K562 (cell line): ENCODE data around the gene POP5. TPM values are rescaled to one million over a fixed set of nuclear protein-coding genes. Genes with fewer than 3 reads are reported as not detected.

Experiments used
- ATAC-seq: fragments of 200-7000 bp; cut with Tn5 transposase; 3 replicates; pipeline ENCODE4 v1.9.1; 2020; ENCODE audit warnings: moderate library complexity
- BruUV-seq: library from RNA; stranded (reverse); fragments of 400-500 nt; replicated peaks from 2 replicates; lab custom pipeline; 2021; lab: Mats Ljungman, UMichigan
- CTCF ChIA-PET: fragments of 300-600 bp; formaldehyde crosslinking; extraction: SDS; loops from one replicate; lab custom pipeline; 2021; ENCODE audit warnings: low intra/inter-chr PET ratio; lab: Yijun Ruan, JAX
- POLR2A ChIA-PET: fragments of 300-600, 350-650 bp; sonication (Branson Sonifier 250); formaldehyde crosslinking; extraction: SDS; loops from one replicate; lab custom pipeline; 2021; ENCODE audit warnings: antibody characterized with exemption, inconsistent platforms; lab: Yijun Ruan, JAX
- DNase-seq, 4 experiments: peaks; one replicate each; pipeline versions ENCODE4 v3.0.0 to v3.0.0-alpha.2; 2011 to 2018; ENCODE audit warnings: low spot score in 3 of 4, mixed read lengths in 3 of 4; ENCODE audit errors: extremely low read depth in 1 of 4
- FAIRE-seq: peaks from 2 replicates; lab custom pipeline; 2011; peaks lifted over from hg19 to GRCh38; lab: Jason Lieb, UNC
- H2AFZ ChIP-seq: 2 replicates; pipeline ENCODE4 v1.6.0; 2011; ENCODE audit warnings: low read depth, low read length, control low read depth, inconsistent platforms
- H3K27ac ChIP-seq: fragments of 200-600 bp; 3 replicates; pipeline ENCODE4 v1.8.0; 2011; ENCODE audit warnings: low read depth, mild to moderate bottlenecking, control low read depth, inconsistent platforms, low read length, moderate library complexity, mixed read lengths; ENCODE audit errors: extremely low read depth
- H3K27me3 ChIP-seq, 2 experiments: fragments of 300-600 bp in 1 of 2; 2 replicates in 1 of 2; 3 replicates in 1 of 2; pipeline versions ENCODE4 v1.6.0 to v1.8.0; 2011; ENCODE audit warnings: inconsistent platforms in 2 of 2, low read length in 2 of 2, mild to moderate bottlenecking in 1 of 2, mixed read lengths in 1 of 2, moderate library complexity in 1 of 2; ENCODE audit not compliant: control insufficient read depth in 2 of 2, insufficient read depth in 2 of 2
- H3K36me3 ChIP-seq: fragments of 300-600 bp; 3 replicates; pipeline ENCODE4 v1.8.0; 2011; ENCODE audit warnings: mild to moderate bottlenecking, low read length, inconsistent platforms; ENCODE audit not compliant: control insufficient read depth, insufficient read depth
- H3K4me1 ChIP-seq, 2 experiments: fragments of 200-600 bp in 1 of 2; replicated peaks in 1 of 2; 2 replicates in 1 of 2; 3 replicates in 1 of 2; pipeline versions ENCODE4 v1.5.1 to v1.8.0; 2011; ENCODE audit warnings: inconsistent platforms in 2 of 2, low read length in 2 of 2, mild to moderate bottlenecking in 1 of 2, mixed read lengths in 1 of 2, moderate library complexity in 1 of 2; ENCODE audit not compliant: control insufficient read depth in 2 of 2, insufficient read depth in 2 of 2
- H3K4me2 ChIP-seq: 2 replicates; pipeline ENCODE4 v1.6.1; 2011; ENCODE audit warnings: low read length, control low read depth, inconsistent platforms, mixed read lengths; ENCODE audit not compliant: insufficient read depth
- H3K4me3 ChIP-seq: fragments of 200-600 bp; sonication (generic), shearing (Covaris generic); 2 replicates; pipeline ENCODE4 v1.5.1; 2016; ENCODE audit warnings: control low read depth, inconsistent platforms
- H3K79me2 ChIP-seq: fragments of 200-600 bp; 3 replicates; pipeline ENCODE4 v1.8.0; 2011; ENCODE audit warnings: low read length, inconsistent platforms; ENCODE audit not compliant: control insufficient read depth, insufficient read depth
- H3K9ac ChIP-seq, 2 experiments: 2 replicates each; pipeline versions ENCODE4 v1.6.0 to v1.6.1; 2011; ENCODE audit warnings: low read depth in 2 of 2, low read length in 2 of 2, control low read depth in 1 of 2, inconsistent platforms in 1 of 2, mild to moderate bottlenecking in 1 of 2, mixed read lengths in 1 of 2; ENCODE audit not compliant: insufficient read depth in 1 of 2
- H3K9me1 ChIP-seq: one replicate; pipeline ENCODE4 v1.6.0; 2011; ENCODE audit warnings: inconsistent platforms, mild to moderate bottlenecking, low read length, moderate library complexity; ENCODE audit not compliant: control insufficient read depth, insufficient read depth
- H3K9me3 ChIP-seq: replicated peaks from 2 replicates; pipeline ENCODE4 v1.5.1; 2011; ENCODE audit warnings: low read depth, low read length, inconsistent platforms; ENCODE audit not compliant: control insufficient read depth, insufficient read depth
- H4K20me1 ChIP-seq: replicated peaks from 2 replicates; pipeline ENCODE4 v1.6.1; 2011; ENCODE audit warnings: low read length, inconsistent platforms, mixed read lengths; ENCODE audit not compliant: control insufficient read depth, insufficient read depth
- ARHGAP35 ChIP-seq: fragments of 450-650 bp; IDR thresholded peaks from 2 replicates; pipeline ENCODE4 v1.6.1; 2018; ENCODE audit not compliant: partially characterized antibody
- CUX1 ChIP-seq: fragments of 200-800 bp; sonication (Bioruptor generic); IDR thresholded peaks from 2 replicates; pipeline ENCODE4 v1.6.1; 2016; ENCODE audit warnings: missing genetic modification characterization, missing compliant biosample characterization
- GABPA ChIP-seq: fragments of 200-800 bp; sonication (Bioruptor generic); conservative IDR thresholded peaks from 2 replicates; pipeline ENCODE4 v1.6.1; 2016; ENCODE audit warnings: low read depth, missing genetic modification characterization, missing compliant biosample characterization
- HBP1 ChIP-seq: fragments of 450-650 bp; formaldehyde crosslinking; IDR thresholded peaks from 2 replicates; pipeline ENCODE4 v1.4.0; 2022; ENCODE audit warnings: missing genetic modification characterization
- HMGN3 ChIP-seq: IDR thresholded peaks from 2 replicates; pipeline ENCODE4 v1.6.1; 2011; ENCODE audit warnings: borderline replicate concordance, low read depth, mild to moderate bottlenecking, mixed read lengths, low read length; ENCODE audit not compliant: insufficient read length; ENCODE audit errors: extremely low read depth
- NR2F6 ChIP-seq: fragments of 450-650 bp; formaldehyde crosslinking; IDR thresholded peaks from 2 replicates; pipeline ENCODE4 v1.4.0; 2020; ENCODE audit warnings: mild to moderate bottlenecking
- PRDM10 ChIP-seq: fragments of 450-650 bp; IDR thresholded peaks from 2 replicates; pipeline ENCODE4 v1.6.1; 2018; ENCODE audit not compliant: partially characterized antibody
- ZNF143 ChIP-seq: sonication (generic); formaldehyde crosslinking; IDR thresholded peaks from 2 replicates; pipeline ENCODE4 v1.9.0; 2022; ENCODE audit warnings: mild to moderate bottlenecking, missing genetic modification reagents
- ZNF316 ChIP-seq: fragments of 450-650 bp; IDR thresholded peaks from 2 replicates; pipeline ENCODE4 v1.6.1; 2016
- ZNF75A ChIP-seq: fragments of 450-650 bp; formaldehyde crosslinking; IDR thresholded peaks from 2 replicates; pipeline ENCODE4 v1.4.0; 2020; ENCODE audit warnings: mild to moderate bottlenecking
- WGBS: fragments of 100-300 bp; shearing (Covaris generic); methylation state at CpG from one replicate; pipeline ENCODE4 v1.1.6; 2016; ENCODE audit warnings: low coverage, mixed read lengths; ENCODE audit not compliant: insufficient coverage; ENCODE audit errors: missing lambda C conversion rate; 5-methylcytosine and 5-hydroxymethylcytosine counted together
- in situ Hi-C: fragments of 300-500 bp; cut with MboI; formaldehyde crosslinking; loops from 4 replicates; pipeline ENCODE4 v1.15.0; 2018; ENCODE audit warnings: inconsistent platforms, mixed read lengths
- intact Hi-C: fragments of 100-400 bp; cut with micrococcal nuclease; formaldehyde crosslinking; loops from 2 replicates; pipeline ENCODE4 v1.14.2; 2022
- polyA plus RNA-seq, 8 experiments: library from polyadenylated mRNA; depleted of rRNA in 4 of 8; stranded (reverse) in 5 of 8; unstranded in 3 of 8; fragments of >200 nt; fragmentation: Nextera tagmentation in 2 of 8; fragmentation: Illumina TruSeq in 1 of 8; extraction: Ambion mirVana in 2 of 8; extraction: Trizol in 1 of 8; gene quantifications; 2 replicates each; pipeline versions ENCODE4 v1.2.1 to v1.2.3, GENCODE V29; 2011 to 2014; ENCODE audit warnings: inconsistent platforms in 1 of 8, missing spikeins in 1 of 8
- total RNA-seq, 7 experiments: library from RNA; depleted of rRNA in 6 of 7; stranded (reverse); fragments of >200 nt in 6 of 7; fragmentation: Illumina TruSeq in 2 of 7; extraction: Trizol in 2 of 7; gene quantifications; 2 replicates each; pipeline versions ENCODE4 v1.2.1 to v1.2.3, GENCODE V29; 2011 to 2021; ENCODE audit warnings: low replicate concordance in 1 of 7
- TF ChIP-seq, protein P1 (sequence below): sonication (generic); formaldehyde crosslinking; IDR thresholded peaks from 2 replicates; pipeline ENCODE4 v1.8.1; 2023; ENCODE audit warnings: mild to moderate bottlenecking, missing genetic modification reagents, moderate library complexity

The POP5 gene
- total and polyA plus RNA-seq, 9 of the 15 experiments (the other 6 are each of a cell fraction or from before 2014, with no cell fraction given) = 57.5 to 253 (median 73.8) TPM

DNA sequence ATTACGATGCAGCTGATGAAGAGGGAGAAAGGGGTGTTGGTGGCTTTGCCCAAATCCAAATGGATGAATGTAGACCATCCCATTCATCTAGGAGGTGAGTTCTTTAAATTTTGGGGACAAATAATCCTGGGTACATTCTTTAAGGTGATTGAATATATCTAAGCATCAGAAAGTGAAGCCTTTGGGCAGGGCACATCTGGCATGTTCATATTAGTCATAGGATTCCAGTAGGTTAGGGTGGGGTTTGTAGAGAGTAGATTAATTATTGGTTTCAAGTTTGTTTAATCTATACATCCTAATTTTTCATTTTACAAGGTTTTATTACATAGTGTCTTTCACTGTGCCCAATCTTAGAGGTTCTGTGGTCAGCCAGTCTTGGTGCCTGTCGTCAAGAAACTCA lies 23.6 kb downstream of the POP5 start:
- Histone ChIP-seq H2AFZ (no peak overlapping the region), H3K9me3 (no peaks in the 10 kb centered on the region), H3K27me3 (no peaks in the 10 kb centered on the region), H3K4me1 (no peaks in the 10 kb centered on the region; a peak in 1 of 5 replicates), H4K20me1 (no peaks in the 10 kb centered on the region), H3K4me3 (no peak overlapping the region), H3K36me3 (peaks cover 70% of the 10 kb centered on the region), H3K4me2 (no peak overlapping the region), H3K27ac (no peak overlapping the region), H3K9me1 (no peaks in the 10 kb centered on the region), H3K9ac (no peak overlapping the region), H3K79me2 (no peaks in the 10 kb centered on the region)
- CTCF ChIA-PET = no interaction called here
- DNase-seq (no peak), ATAC-seq (no peak), FAIRE-seq (no peak)
- POLR2A ChIA-PET = no interaction called here
- in situ Hi-C loops = no loop called here
- 96% methylated on average over 2 of the region's 2 CpGs for WGBS
- no TSS peak for BruUV-seq
- intact Hi-C loops = no loop called here
- TF ChIP-seq ZNF143 (no peak), ZNF316 (no peak), NR2F6 (CRISPR knock-in tag) (no peak), CUX1 (CRISPR knock-in tag) (no peak), ARHGAP35 (no peak), ZNF75A (CRISPR knock-in tag) (no peak), HMGN3 (no peak), PRDM10 (no peak), GABPA (tag) (no peak), HBP1 (CRISPR knock-in tag) (no peak)
- TF ChIP-seq, protein P1, sequence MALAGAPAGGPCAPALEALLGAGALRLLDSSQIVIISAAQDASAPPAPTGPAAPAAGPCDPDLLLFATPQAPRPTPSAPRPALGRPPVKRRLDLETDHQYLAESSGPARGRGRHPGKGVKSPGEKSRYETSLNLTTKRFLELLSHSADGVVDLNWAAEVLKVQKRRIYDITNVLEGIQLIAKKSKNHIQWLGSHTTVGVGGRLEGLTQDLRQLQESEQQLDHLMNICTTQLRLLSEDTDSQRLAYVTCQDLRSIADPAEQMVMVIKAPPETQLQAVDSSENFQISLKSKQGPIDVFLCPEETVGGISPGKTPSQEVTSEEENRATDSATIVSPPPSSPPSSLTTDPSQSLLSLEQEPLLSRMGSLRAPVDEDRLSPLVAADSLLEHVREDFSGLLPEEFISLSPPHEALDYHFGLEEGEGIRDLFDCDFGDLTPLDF (CRISPR knock-in tag) = no peak
